ENCODE results near the gene MACROD2.

MACROD2 gene

GRCh38 chr20:14616003-14616402 lies 620.7 kb downstream of the MACROD2 start:
- TF ChIP-seq CTCF (IDR thresholded peaks at IDR 0.05; ENCODE audit: insufficient read depth, missing control alignments), result no peak
- FAIRE-seq, result no peak
- no peak for DNase-seq (ENCODE audit: insufficient read length, low spot score)

- FAIRE-seq (no peak), DNase-seq (ENCODE audit: insufficient read length, low spot score) (no peak)
- TF ChIP-seq CTCF (IDR thresholded peaks at IDR 0.05; ENCODE audit: insufficient read depth, missing control alignments), result no peak
These were observed 621.8 kb downstream of the MACROD2 start for GRCh38 chr20:14617123-14617522.

DNA sequence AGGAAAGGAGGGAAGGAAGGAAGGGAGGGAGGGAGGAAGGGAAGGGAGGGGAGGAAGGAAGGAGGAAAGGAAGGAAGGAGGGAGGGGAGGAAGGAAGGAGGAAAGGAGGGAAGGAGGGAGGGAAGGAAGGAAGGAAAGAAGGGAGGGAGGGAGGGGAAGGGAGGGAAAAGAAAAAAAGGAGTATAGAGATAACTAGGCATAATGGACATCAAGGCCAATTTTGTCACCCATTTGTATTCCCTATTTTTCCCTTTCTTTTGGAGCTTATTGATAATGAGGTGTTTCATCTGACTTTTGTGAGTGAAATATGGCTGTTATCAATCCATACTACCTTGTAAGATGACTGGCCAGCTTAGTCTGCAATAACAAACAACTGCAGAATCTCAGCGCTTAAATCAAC lies 624.1 kb downstream of the MACROD2 start:
- TF ChIP-seq CTCF (IDR thresholded peaks at IDR 0.05; ENCODE audit: insufficient read depth, missing control alignments), result no peak
- FAIRE-seq (no peak), DNase-seq (ENCODE audit: insufficient read length, low spot score) (no peak)

DNA sequence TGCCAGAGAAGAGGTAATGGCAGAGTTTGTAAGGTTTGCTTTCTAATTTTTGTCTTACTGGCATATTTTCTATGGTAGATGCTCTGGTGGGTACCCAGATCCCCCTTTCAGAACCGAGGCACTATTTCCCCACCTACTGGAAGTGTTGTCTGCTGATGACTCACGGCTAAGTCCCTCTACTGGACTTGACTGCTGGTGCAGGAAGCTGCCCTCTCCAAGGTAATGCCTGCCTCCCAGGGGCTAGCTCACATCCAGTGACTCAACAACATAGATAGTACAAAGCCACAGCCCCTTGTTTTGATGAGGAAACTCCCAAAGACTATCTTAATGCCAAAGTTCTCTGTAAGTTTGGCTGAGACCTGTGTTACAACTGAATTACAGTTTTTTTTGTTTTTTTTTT lies 627.5 kb downstream of the MACROD2 start:
- DNase-seq (ENCODE audit: insufficient read length, low spot score) (no peak), FAIRE-seq (no peak)
- TF ChIP-seq CTCF (IDR thresholded peaks at IDR 0.05; ENCODE audit: insufficient read depth, missing control alignments), result no peak

DNA sequence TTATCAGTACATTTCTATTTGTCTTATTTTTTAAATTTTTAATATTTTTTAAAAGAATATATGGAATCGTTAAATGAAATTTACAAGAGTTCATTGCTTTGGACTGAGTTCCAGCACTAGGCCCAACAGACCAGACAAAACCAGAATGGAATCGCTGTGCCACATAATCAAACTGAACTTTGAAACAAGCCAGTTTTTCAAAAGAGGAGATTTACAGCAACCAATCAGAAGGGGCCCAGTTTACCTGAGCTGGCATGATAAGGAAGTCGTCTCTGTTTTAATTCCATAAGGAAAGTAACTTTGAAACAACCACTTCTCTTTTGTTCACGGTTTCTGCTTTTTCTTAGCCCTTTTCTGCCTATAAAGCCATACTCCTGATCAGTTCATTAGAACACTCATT lies 635.7 kb downstream of the MACROD2 start:
- no peak for FAIRE-seq
- DNase-seq (ENCODE audit: insufficient read length, low spot score), result no peak
- TF ChIP-seq CTCF (IDR thresholded peaks at IDR 0.05; ENCODE audit: insufficient read depth, missing control alignments), result no peak

DNA sequence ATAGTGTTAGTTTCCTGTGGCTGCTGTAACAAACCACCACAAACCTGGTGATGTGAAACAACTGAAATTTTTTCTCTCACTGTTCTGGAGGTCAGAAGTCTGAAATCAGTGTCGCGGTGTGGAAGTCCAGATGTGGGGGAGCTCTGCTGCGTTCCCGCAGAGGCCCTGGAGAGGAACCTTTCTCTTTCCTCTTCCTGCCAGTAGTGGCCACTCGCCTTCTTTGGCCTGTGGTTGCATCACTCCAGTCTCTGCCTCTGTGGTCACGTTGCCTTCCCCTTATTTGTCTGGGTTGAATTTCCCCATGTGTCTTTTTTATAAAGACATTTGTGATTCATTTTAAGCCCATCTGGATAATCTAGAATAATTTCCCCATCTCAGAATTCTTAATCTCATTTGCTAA lies 637.6 kb downstream of the MACROD2 start:
- no peak for TF ChIP-seq CTCF (IDR thresholded peaks at IDR 0.05; ENCODE audit: insufficient read depth, missing control alignments)
- no peak for FAIRE-seq

DNA sequence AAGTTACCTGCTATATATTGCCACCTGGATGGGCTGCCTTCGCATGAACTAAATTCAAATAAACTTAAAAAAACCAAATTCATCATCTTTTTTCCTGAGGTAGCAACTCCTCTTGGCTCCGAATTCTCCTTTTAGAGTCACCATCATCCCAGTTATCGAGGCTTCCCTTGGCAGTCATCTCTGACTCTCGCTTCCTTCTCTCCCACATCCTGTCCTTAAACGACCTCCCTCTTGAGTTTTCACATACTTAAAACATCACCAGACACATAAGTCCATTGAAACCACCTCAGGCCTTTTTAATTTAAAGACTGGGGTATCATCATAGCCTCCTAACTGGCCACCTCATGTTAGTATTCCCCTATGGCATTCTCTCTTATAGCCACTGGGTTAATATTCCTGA lies 638.2 kb downstream of the MACROD2 start:
- no peak for TF ChIP-seq CTCF (IDR thresholded peaks at IDR 0.05; ENCODE audit: insufficient read depth, missing control alignments)
- no peak for DNase-seq (ENCODE audit: insufficient read length, low spot score)
- no peak for FAIRE-seq

More for the DNA sequence above, 637.6 kb downstream of the MACROD2 start:
- no peak for DNase-seq (ENCODE audit: insufficient read length, low spot score)

Measured in D721Med (cell line).